H1 (cell line): Measurements from ENCODE around the gene CLRN1. TPM values are rescaled to one million over a fixed set of nuclear protein-coding genes. Genes with fewer than 3 reads are reported as not detected.

Source experiments
- CTCF ChIA-PET: fragments of 300-600 bp; sonication (Branson Sonifier 250); formaldehyde crosslinking; loops from one replicate; lab custom pipeline; 2021; ENCODE audit not compliant: partially characterized antibody; lab: Charles Lee
- POLR2A ChIA-PET: fragments of 300-600 bp; sonication (Branson Sonifier 250); formaldehyde crosslinking; loops from one replicate; lab custom pipeline; 2021; ENCODE audit warnings: inconsistent platforms; ENCODE audit not compliant: partially characterized antibody; lab: Charles Lee
- DNase-seq, 2 experiments: peaks; one replicate each; pipeline versions ENCODE4 v3.0.0 to v3.0.0-alpha.2; 2010 to 2022; ENCODE audit warnings: low spot score in 2 of 2, low read depth in 1 of 2, mixed read lengths in 1 of 2
- FAIRE-seq: peaks from 2 replicates; lab custom pipeline; 2011; peaks lifted over from hg19 to GRCh38; lab: Jason Lieb, UNC
- H2AFZ ChIP-seq: 2 replicates; pipeline ENCODE4 v1.8.1; 2012; ENCODE audit warnings: low read length, inconsistent platforms
- H2AK5ac ChIP-seq: 2 replicates; pipeline ENCODE4 v1.6.1; 2013; ENCODE audit warnings: low read depth, low read length
- H2BK120ac ChIP-seq: replicated peaks from 2 replicates; pipeline ENCODE3; 2013; ENCODE audit warnings: low read depth, low read length, inconsistent platforms
- H2BK12ac ChIP-seq: 2 replicates; pipeline ENCODE4 v1.6.1; 2013; ENCODE audit warnings: low read depth, low read length
- H2BK15ac ChIP-seq: 2 replicates; pipeline ENCODE4 v1.6.1; 2013; ENCODE audit warnings: low read length
- H2BK20ac ChIP-seq: 2 replicates; pipeline ENCODE4 v1.6.1; 2013; ENCODE audit warnings: low read length
- H2BK5ac ChIP-seq: 2 replicates; pipeline ENCODE4 v1.6.1; 2013; ENCODE audit warnings: low read depth, low read length
- H3K14ac ChIP-seq: 2 replicates; pipeline ENCODE4 v1.6.1; 2013; ENCODE audit warnings: inconsistent platforms; ENCODE audit not compliant: insufficient read length
- H3K18ac ChIP-seq: 2 replicates; pipeline ENCODE4 v1.6.1; 2013; ENCODE audit warnings: low read length; ENCODE audit errors: extremely low read depth
- H3K23ac ChIP-seq: 2 replicates; pipeline ENCODE4 v1.6.1; 2013; ENCODE audit warnings: inconsistent platforms; ENCODE audit not compliant: insufficient read length
- H3K23me2 ChIP-seq: 2 replicates; pipeline ENCODE4 v1.6.1; 2013; ENCODE audit warnings: low read depth, low read length
- H3K27ac ChIP-seq: 2 replicates; pipeline ENCODE4 v1.6.1; 2011; ENCODE audit warnings: low read depth, low read length, inconsistent platforms
- H3K27me3 ChIP-seq, 4 experiments: replicated peaks in 1 of 4; 1 replicate in 1 of 4; 2 replicates in 3 of 4; pipeline versions ENCODE4 v1.6.1 to v1.8.1; 2011 to 2013; ENCODE audit warnings: low read length in 3 of 4, mild to moderate bottlenecking in 3 of 4, inconsistent platforms in 2 of 4, mixed read lengths in 2 of 4, moderate library complexity in 1 of 4; ENCODE audit not compliant: control insufficient read depth in 3 of 4, insufficient read depth in 3 of 4; ENCODE audit errors: extremely low read depth in 1 of 4
- H3K36me3 ChIP-seq, 4 experiments: 2 replicates each; pipeline versions ENCODE4 v1.6.1 to v1.8.1; 2011 to 2013; ENCODE audit warnings: mild to moderate bottlenecking in 4 of 4, low read length in 3 of 4, moderate library complexity in 2 of 4, control low read depth in 1 of 4, inconsistent platforms in 1 of 4; ENCODE audit not compliant: insufficient read depth in 4 of 4, control insufficient read depth in 2 of 4
- H3K4ac ChIP-seq: replicated peaks from 2 replicates; pipeline ENCODE3; 2013; ENCODE audit warnings: low read length, low read depth, mixed read lengths, inconsistent platforms; ENCODE audit not compliant: insufficient read length
- H3K4me1 ChIP-seq, 4 experiments: replicated peaks in 1 of 4; 1 replicate in 1 of 4; 2 replicates in 3 of 4; pipeline versions ENCODE4 v1.6.1 to v1.8.1; 2011 to 2013; ENCODE audit warnings: low read length in 3 of 4, inconsistent platforms in 2 of 4, mixed read lengths in 1 of 4; ENCODE audit not compliant: insufficient read depth in 4 of 4, control insufficient read depth in 3 of 4
- H3K4me2 ChIP-seq, 2 experiments: 2 replicates each; pipeline versions ENCODE4 v1.6.1 to v1.8.1; 2011 to 2013; ENCODE audit warnings: low read depth in 2 of 2, low read length in 2 of 2, control low read depth in 1 of 2, inconsistent platforms in 1 of 2, mild to moderate bottlenecking in 1 of 2; ENCODE audit not compliant: insufficient read depth in 1 of 2
- H3K4me3 ChIP-seq, 4 experiments: fragments of 200-600, 300-600 bp in 1 of 4; sonication (generic), shearing (Covaris generic), sonication (Bioruptor Twin) in 1 of 4; 2 replicates each; pipeline versions ENCODE4 v1.5.1 to v1.8.1; 2011 to 2016; ENCODE audit warnings: low read length in 4 of 4, low read depth in 3 of 4, control low read depth in 2 of 4, inconsistent platforms in 2 of 4, mild to moderate bottlenecking in 2 of 4, mixed read lengths in 1 of 4, moderate library complexity in 1 of 4; ENCODE audit not compliant: insufficient read depth in 2 of 4; ENCODE audit errors: extremely low read depth in 1 of 4
- H3K56ac ChIP-seq: replicated peaks from 2 replicates; pipeline ENCODE3; 2013; ENCODE audit warnings: low read depth, mild to moderate bottlenecking, mixed read lengths, low read length, inconsistent platforms; ENCODE audit not compliant: insufficient read length
- H3K79me1 ChIP-seq: 2 replicates; pipeline ENCODE4 v1.6.1; 2013; ENCODE audit warnings: low read depth, low read length, control low read depth
- H3K79me2 ChIP-seq, 2 experiments: 2 replicates each; pipeline versions ENCODE4 v1.6.1 to v1.8.1; 2012 to 2013; ENCODE audit warnings: low read length in 2 of 2, mild to moderate bottlenecking in 2 of 2, inconsistent platforms in 1 of 2; ENCODE audit not compliant: insufficient read depth in 2 of 2, control insufficient read depth in 1 of 2
- H3K9ac ChIP-seq, 4 experiments: replicated peaks in 1 of 4; 1 replicate in 1 of 4; 2 replicates in 3 of 4; pipeline versions ENCODE4 v1.6.1 to v1.8.1; 2011 to 2013; ENCODE audit warnings: low read depth in 3 of 4, low read length in 3 of 4, control low read depth in 2 of 4, mild to moderate bottlenecking in 2 of 4, moderate library complexity in 2 of 4, inconsistent platforms in 1 of 4; ENCODE audit errors: extremely low read depth in 1 of 4
- H3K9me3 ChIP-seq, 2 experiments: 2 replicates each; pipeline versions ENCODE4 v1.6.1 to v1.8.1; 2012 to 2013; ENCODE audit warnings: mild to moderate bottlenecking in 2 of 2, moderate library complexity in 2 of 2, control low read depth in 1 of 2, inconsistent platforms in 1 of 2, low read depth in 1 of 2, low read length in 1 of 2, mixed read lengths in 1 of 2; ENCODE audit not compliant: insufficient read depth in 2 of 2
- H4K20me1 ChIP-seq, 2 experiments: replicated peaks in 1 of 2; 2 replicates each; pipeline versions ENCODE3 to v1.8.1; 2011 to 2013; ENCODE audit warnings: inconsistent platforms in 2 of 2, low read length in 2 of 2, mild to moderate bottlenecking in 1 of 2; ENCODE audit not compliant: insufficient read depth in 2 of 2, control insufficient read depth in 1 of 2
- H4K5ac ChIP-seq: 2 replicates; pipeline ENCODE4 v1.6.1; 2013; ENCODE audit warnings: low read length, low read depth, mixed read lengths, inconsistent platforms; ENCODE audit not compliant: insufficient read length
- H4K8ac ChIP-seq: 2 replicates; pipeline ENCODE4 v1.8.0; 2013; ENCODE audit warnings: mild to moderate bottlenecking, moderate library complexity, low read length, inconsistent platforms; ENCODE audit not compliant: insufficient read depth; ENCODE audit errors: extremely low read depth
- H4K91ac ChIP-seq: replicated peaks from 2 replicates; pipeline ENCODE3; 2013; ENCODE audit warnings: low read length, mixed read lengths, inconsistent platforms; ENCODE audit not compliant: insufficient read length
- CHD1 ChIP-seq: IDR thresholded peaks from 2 replicates; pipeline ENCODE4 v1.6.1; 2012; ENCODE audit warnings: low read depth, low read length, improper control_type of control experiment
- MAFK ChIP-seq: IDR thresholded peaks from 2 replicates; pipeline ENCODE4 v1.6.1; 2012; ENCODE audit warnings: low read depth, mild to moderate bottlenecking, improper control_type of control experiment, low read length
- WGBS, 2 experiments: shearing (Covaris generic) in 1 of 2; methylation state at CpG; one replicate each; pipeline versions ENCODE4 v1.1.6 to v1.1.7; 2013 to 2015; ENCODE audit warnings: low lambda C conversion rate in 2 of 2, mixed read lengths in 2 of 2, inconsistent platforms in 1 of 2, low coverage in 1 of 2, missing lambda C conversion rate in 1 of 2; ENCODE audit not compliant: insufficient replicate concordance in 2 of 2, insufficient coverage in 1 of 2, insufficient read length in 1 of 2; ENCODE audit errors: extremely low coverage in 1 of 2, missing lambda C conversion rate in 1 of 2; 5-methylcytosine and 5-hydroxymethylcytosine counted together
- polyA plus RNA-seq, 7 experiments: library from polyadenylated mRNA; depleted of rRNA in 3 of 7; stranded (reverse) in 5 of 7; unstranded in 2 of 7; fragments of >200 nt in 5 of 7; fragments of 200-250 nt in 2 of 7; gene quantifications; 1 replicate in 5 of 7; 2 replicates in 1 of 7; 4 replicates in 1 of 7; pipeline versions ENCODE4 v1.2.1 to v1.2.3, GENCODE V29; 2011 to 2013; ENCODE audit warnings: missing spikeins in 2 of 7, mixed read lengths in 2 of 7
- total RNA-seq: library from RNA; stranded (reverse); fragmentation: NEBNext Ultra II Directional; extraction: Animal tissue kit (Norgen Biotek cat#: 25700); gene quantifications from 2 replicates; pipeline ENCODE4 v1.2.1, GENCODE V29; 2021

Gene CLRN1
- total and polyA plus RNA-seq, 2 of the 8 experiments (the other 6 are each of a cell fraction or from before 2014, with no cell fraction given), result 0.20 to 0.35 TPM

GRCh38 chr3:151003768-151004134 lies 31.2 kb upstream of the CLRN1 start:
- Histone ChIP-seq H3K79me1 (no peaks in the 10 kb centered on the region), H4K5ac (no peak overlapping the region)

More at GRCh38 chr3:151003768-151004134, 31.2 kb upstream of the CLRN1 start:
- H2BK15ac ChIP-seq, result no peak overlapping the region
- TF ChIP-seq CHD1, result no peak
- peak; percentile 78 for TF ChIP-seq MAFK
- TF ChIP-seq, all 59 proteins: peak for 1
- ChIA-PET POLR2A (no interaction called here), CTCF (interaction anchor here (0.7 to 1.0 kb wide), 3 partner anchors 8 to 105 kb away, joined by 3 read pairs; no protein-coding TSS in a partner anchor)
- Histone ChIP-seq H2AK5ac (no peak overlapping the region), H2BK20ac (no peak overlapping the region), H3K4me3 (no peak overlapping the region), H4K8ac (no peak overlapping the region), H3K4me2 (no peak overlapping the region), H3K27ac (no peak overlapping the region), H3K4ac (no peak overlapping the region), H3K56ac (no peak overlapping the region), H3K79me2 (no peaks in the 10 kb centered on the region), H4K20me1 (no peaks in the 10 kb centered on the region), H3K36me3 (no peaks in the 10 kb centered on the region), H2AFZ (no peak overlapping the region), H3K14ac (no peak overlapping the region), H3K27me3 (no peaks in the 10 kb centered on the region), H3K9me3 (no peaks in the 10 kb centered on the region), H3K4me1 (peaks cover 0 to 11% (median 1%) of the 10 kb centered on the region in 4 experiments; a peak in 3 of 7 replicates), H4K91ac (no peak overlapping the region), H3K23me2 (no peaks in the 10 kb centered on the region), H2BK12ac (no peak overlapping the region), H3K9ac (no peak overlapping the region), H3K18ac (no peak overlapping the region), H2BK5ac (no peak overlapping the region), H3K23ac (no peak overlapping the region), H2BK120ac (no peak overlapping the region)
- 83% methylated on average over 2 of the region's 2 CpGs; no CpG with 5 or more reads in 1 of the 2 experiments for WGBS, 2 experiments
- no peak for FAIRE-seq
- DNase-seq, result no peak
